ENCODE measurements around the gene TSPAN5.

Gene TSPAN5

GRCh38 chr4:98608356-98608755 is 50.1 kb downstream of the TSPAN5 start:
- DNase-seq = no peak
- in situ Hi-C loops (cut with MboI; ENCODE audit: low pct_unique_long_range_greater_than_20kb, low sequenced_read_pairs) = no loop called here

DNA sequence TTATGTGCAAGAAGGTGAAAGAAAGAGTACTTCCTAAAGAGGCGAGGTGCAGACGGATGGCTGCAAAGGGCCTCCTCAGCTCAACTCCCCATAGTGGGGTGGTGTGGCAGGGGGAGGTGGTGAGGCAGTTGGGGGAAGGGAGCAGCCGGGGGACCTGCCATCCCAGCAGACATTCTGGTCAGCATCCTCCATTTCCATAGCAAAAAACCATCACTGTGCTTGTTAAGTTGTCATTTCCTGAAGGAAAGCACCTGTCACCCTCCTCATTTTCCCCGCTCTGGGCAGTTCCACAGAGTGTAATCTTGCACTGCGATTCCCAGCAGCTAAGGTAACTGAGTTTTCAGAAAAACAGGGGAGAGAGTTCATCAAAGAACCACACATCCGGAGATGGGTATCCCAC is 51.5 kb downstream of the TSPAN5 start:
- in situ Hi-C loops (cut with MboI; ENCODE audit: low pct_unique_long_range_greater_than_20kb, low sequenced_read_pairs) = no loop called here
- no peak for DNase-seq

GRCh38 chr4:98605216-98605615 is 53.2 kb downstream of the TSPAN5 start:
- in situ Hi-C loops (cut with MboI; ENCODE audit: low pct_unique_long_range_greater_than_20kb, low sequenced_read_pairs) = no loop called here
- no peak for DNase-seq

DNA sequence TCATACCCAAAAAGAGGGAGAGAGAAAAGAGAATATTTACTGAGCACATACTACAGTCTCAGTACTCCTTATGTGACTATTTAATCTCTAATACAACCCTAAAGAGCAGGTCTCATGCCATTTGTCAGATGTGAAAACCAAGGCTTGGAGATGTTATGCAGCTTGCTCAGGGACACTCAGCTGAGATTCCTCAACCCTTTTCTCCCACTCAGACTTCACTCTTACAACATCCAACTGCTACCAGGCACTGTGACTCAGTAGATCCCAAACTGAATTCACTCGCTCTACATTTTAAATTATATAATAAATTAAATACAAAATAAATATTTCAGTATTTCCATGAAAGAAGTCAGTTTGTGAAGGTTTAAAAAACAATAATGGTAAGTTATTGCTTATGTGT is 53.7 kb downstream of the TSPAN5 start:
- in situ Hi-C loops (cut with MboI; ENCODE audit: low pct_unique_long_range_greater_than_20kb, low sequenced_read_pairs) = no loop called here

GRCh38 chr4:98603683-98604521 is 54.5 kb downstream of the TSPAN5 start:
- DNase-seq = no peak

More for the DNA sequence above, 53.7 kb downstream of the TSPAN5 start:
- DNase-seq = no peak

GRCh38 chr4:98602270-98602669 is 56.1 kb downstream of the TSPAN5 start:
- in situ Hi-C loops (cut with MboI; ENCODE audit: low pct_unique_long_range_greater_than_20kb, low sequenced_read_pairs) = no loop called here
- no peak for DNase-seq

More at GRCh38 chr4:98603683-98604521, 54.5 kb downstream of the TSPAN5 start:
- in situ Hi-C loops (cut with MboI; ENCODE audit: low pct_unique_long_range_greater_than_20kb, low sequenced_read_pairs) = no loop called here

DNA sequence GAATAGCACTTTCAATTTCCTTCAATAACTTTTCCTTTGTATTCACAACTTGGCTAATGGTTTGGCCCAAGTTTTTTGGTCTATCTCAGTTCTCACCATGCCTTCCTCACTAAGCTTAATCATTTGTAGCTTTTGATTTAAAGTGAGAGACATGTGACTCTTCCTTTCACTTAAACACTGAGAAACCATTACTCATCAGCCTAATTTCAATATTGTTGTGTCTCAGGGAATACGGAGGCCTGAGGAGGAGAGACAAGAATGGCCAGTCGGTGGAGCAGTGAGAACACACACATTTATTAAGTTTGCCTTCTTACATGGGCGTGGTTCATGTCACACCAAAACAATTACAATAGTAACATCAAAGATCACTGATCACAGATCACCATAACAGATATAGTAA is 56.7 kb downstream of the TSPAN5 start:
- no peak for DNase-seq
- in situ Hi-C loops (cut with MboI; ENCODE audit: low pct_unique_long_range_greater_than_20kb, low sequenced_read_pairs) = no loop called here

GRCh38 chr4:98599617-98600205 is 58.7 kb downstream of the TSPAN5 start:
- in situ Hi-C loops (cut with MboI; ENCODE audit: low pct_unique_long_range_greater_than_20kb, low sequenced_read_pairs) = no loop called here
- no peak for DNase-seq

- in situ Hi-C loops (cut with MboI; ENCODE audit: low pct_unique_long_range_greater_than_20kb, low sequenced_read_pairs) = no loop called here
- no peak for DNase-seq
These were observed 71.5 kb downstream of the TSPAN5 start for GRCh38 chr4:98586962-98587354.

- DNase-seq = no peak
- in situ Hi-C loops (cut with MboI; ENCODE audit: low pct_unique_long_range_greater_than_20kb, low sequenced_read_pairs) = no loop called here
These were observed 72.0 kb downstream of the TSPAN5 start for GRCh38 chr4:98586291-98586961.

DNA sequence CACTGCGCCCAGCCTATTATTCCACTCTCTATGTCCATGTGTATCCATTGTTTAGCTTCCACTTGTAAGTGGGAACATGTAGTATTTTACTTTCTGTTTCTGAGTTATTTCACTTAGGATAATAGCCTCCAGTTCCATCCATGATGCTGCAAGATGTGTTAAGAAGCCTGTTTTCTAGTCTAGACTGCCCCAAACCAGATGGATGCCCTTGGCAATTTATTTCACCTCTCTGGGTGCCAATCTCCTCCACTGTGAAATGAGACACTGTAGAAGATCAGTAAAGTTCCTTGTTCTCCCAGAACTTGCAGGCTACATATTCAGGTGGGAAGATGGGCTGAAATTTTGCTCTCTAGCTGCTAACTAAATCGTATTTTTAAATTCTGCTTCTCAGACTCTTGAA is 72.8 kb downstream of the TSPAN5 start:
- in situ Hi-C loops (cut with MboI; ENCODE audit: low pct_unique_long_range_greater_than_20kb, low sequenced_read_pairs) = no loop called here
- no peak for DNase-seq

DNA sequence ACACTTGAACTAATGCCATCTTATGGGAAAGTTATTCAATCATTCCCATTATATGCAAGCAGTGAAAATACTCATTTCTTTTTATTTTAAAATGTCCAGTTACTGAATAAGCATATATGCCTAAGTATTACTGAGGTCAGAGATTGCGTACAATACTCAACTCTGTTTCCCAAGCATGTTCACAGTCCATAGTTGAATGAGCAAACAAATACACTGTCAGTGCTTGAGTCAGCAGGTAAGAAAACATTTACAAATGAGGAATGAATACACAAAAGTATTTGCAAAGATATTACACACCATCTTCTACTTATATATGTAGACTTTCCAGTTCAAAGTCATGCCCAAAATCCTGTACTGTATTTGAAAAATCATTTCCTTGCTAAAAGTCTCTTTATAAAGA is 74.1 kb downstream of the TSPAN5 start:
- DNase-seq = no peak
- in situ Hi-C loops (cut with MboI; ENCODE audit: low pct_unique_long_range_greater_than_20kb, low sequenced_read_pairs) = no loop called here

GRCh38 chr4:98583265-98583664 is 75.1 kb downstream of the TSPAN5 start:
- in situ Hi-C loops (cut with MboI; ENCODE audit: low pct_unique_long_range_greater_than_20kb, low sequenced_read_pairs) = no loop called here
- DNase-seq = no peak

GRCh38 chr4:98581126-98581525 is 77.3 kb downstream of the TSPAN5 start:
- DNase-seq = no peak
- in situ Hi-C loops (cut with MboI; ENCODE audit: low pct_unique_long_range_greater_than_20kb, low sequenced_read_pairs) = no loop called here

- in situ Hi-C loops (cut with MboI; ENCODE audit: low pct_unique_long_range_greater_than_20kb, low sequenced_read_pairs) = no loop called here
- no peak for DNase-seq
These were observed 80.5 kb downstream of the TSPAN5 start for GRCh38 chr4:98577956-98578355.

- in situ Hi-C loops (cut with MboI; ENCODE audit: low pct_unique_long_range_greater_than_20kb, low sequenced_read_pairs) = no loop called here
- DNase-seq = no peak
These were observed 83.6 kb downstream of the TSPAN5 start for GRCh38 chr4:98574816-98575215.

DNA sequence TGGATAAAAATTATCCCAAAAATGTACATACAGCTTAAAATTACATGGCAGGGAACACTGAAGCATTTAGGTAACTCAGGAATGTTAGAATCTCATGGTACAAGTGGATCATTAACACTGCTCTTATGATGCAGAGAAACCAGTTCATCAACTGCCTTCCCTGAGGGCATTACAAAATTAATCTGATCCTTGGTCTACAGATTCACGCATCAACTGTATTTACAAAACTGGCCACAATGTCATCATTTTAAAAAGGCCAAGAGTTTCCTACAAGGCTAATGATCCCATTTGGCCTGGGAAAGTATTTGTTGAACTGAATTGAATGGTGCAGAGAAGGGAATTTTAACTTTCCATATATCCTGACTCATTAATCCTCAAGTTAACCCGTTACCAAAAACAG is 84.6 kb downstream of the TSPAN5 start:
- no peak for DNase-seq
- in situ Hi-C loops (cut with MboI; ENCODE audit: low pct_unique_long_range_greater_than_20kb, low sequenced_read_pairs) = no loop called here

- in situ Hi-C loops (cut with MboI; ENCODE audit: low pct_unique_long_range_greater_than_20kb, low sequenced_read_pairs) = no loop called here
- no peak for DNase-seq
These were observed 85.7 kb downstream of the TSPAN5 start for GRCh38 chr4:98572697-98573096.

- in situ Hi-C loops (cut with MboI; ENCODE audit: low pct_unique_long_range_greater_than_20kb, low sequenced_read_pairs) = no loop called here
- DNase-seq = peak; percentile 73
These were observed 87.1 kb downstream of the TSPAN5 start for GRCh38 chr4:98571161-98571786.
